ENCODE measurements around the gene AGO3. TPM values are rescaled to one million over a fixed set of nuclear protein-coding genes. Genes with fewer than 3 reads are reported as not detected.

The AGO3 gene
- total RNA-seq, 2 donors from 2014 or later: 19.4 to 32.7 TPM

- no peaks in the 10 kb centered on the region for H3K27me3 ChIP-seq (replicated peaks; ENCODE audit: insufficient read depth)
- no peak overlapping the region for H3K4me3 ChIP-seq
- 54% methylated on average over 2 of the region's 2 CpGs for WGBS
- no peak for DNase-seq (ENCODE audit: low spot score)
- intact Hi-C loops (cut with DNase I): no loop called here
- no peaks in the 10 kb centered on the region for H3K36me3 ChIP-seq
- no peaks in the 10 kb centered on the region for H3K9me3 ChIP-seq
- H3K4me1 ChIP-seq (replicated peaks): no peaks in the 10 kb centered on the region
- no peak overlapping the region for H3K27ac ChIP-seq
- TF ChIP-seq POLR2AphosphoS5 (IDR thresholded peaks at IDR 0.05) (no peak), CTCF (IDR thresholded peaks at IDR 0.05) (no peak), POLR2A (IDR thresholded peaks at IDR 0.05) (no peak)
Observed at GRCh38 chr1:35935442-35936388, 4.8 kb downstream of the AGO3 start.

GRCh38 chr1:35936838-35937237 is 5.9 kb downstream of the AGO3 start:
- TF ChIP-seq POLR2A (IDR thresholded peaks at IDR 0.05) (no peak), CTCF (IDR thresholded peaks at IDR 0.05) (no peak), POLR2AphosphoS5 (IDR thresholded peaks at IDR 0.05) (no peak)
- Histone ChIP-seq H3K9me3 (no peaks in the 10 kb centered on the region), H3K4me1 (replicated peaks) (no peaks in the 10 kb centered on the region), H3K27me3 (replicated peaks; ENCODE audit: insufficient read depth) (no peaks in the 10 kb centered on the region), H3K27ac (no peak overlapping the region), H3K36me3 (no peaks in the 10 kb centered on the region), H3K4me3 (no peak overlapping the region)
- WGBS: 100% methylated on average over 3 of the region's 3 CpGs
- intact Hi-C loops (cut with DNase I): no loop called here
- DNase-seq (ENCODE audit: low spot score): no peak

GRCh38 chr1:35939484-35939883 is 8.6 kb downstream of the AGO3 start:
- H3K27ac ChIP-seq: no peak overlapping the region
- no peaks in the 10 kb centered on the region for H3K4me1 ChIP-seq (replicated peaks)
- no peak overlapping the region for H3K4me3 ChIP-seq
- no peaks in the 10 kb centered on the region for H3K36me3 ChIP-seq
- H3K9me3 ChIP-seq: no peaks in the 10 kb centered on the region
- intact Hi-C loops (cut with DNase I): no loop called here
- no peak for DNase-seq (ENCODE audit: low spot score)
- TF ChIP-seq CTCF (IDR thresholded peaks at IDR 0.05) (no peak), POLR2A (IDR thresholded peaks at IDR 0.05) (no peak), POLR2AphosphoS5 (IDR thresholded peaks at IDR 0.05) (no peak)
- H3K27me3 ChIP-seq (replicated peaks; ENCODE audit: insufficient read depth): no peaks in the 10 kb centered on the region
- WGBS: 99% methylated on average over 3 of the region's 3 CpGs

- WGBS: 48% methylated on average over 2 of the region's 2 CpGs
- no peak overlapping the region for H3K27ac ChIP-seq
- intact Hi-C loops (cut with DNase I): no loop called here
Observed at GRCh38 chr1:35945327-35945726, 14.4 kb downstream of the AGO3 start.

More at GRCh38 chr1:35945327-35945726, 14.4 kb downstream of the AGO3 start:
- Histone ChIP-seq H3K4me1 (replicated peaks) (no peaks in the 10 kb centered on the region), H3K36me3 (no peaks in the 10 kb centered on the region), H3K4me3 (no peak overlapping the region), H3K9me3 (no peaks in the 10 kb centered on the region), H3K27me3 (replicated peaks; ENCODE audit: insufficient read depth) (no peaks in the 10 kb centered on the region)
- no peak for TF ChIP-seq POLR2AphosphoS5 (IDR thresholded peaks at IDR 0.05)
- no peak for TF ChIP-seq POLR2A (IDR thresholded peaks at IDR 0.05)
- TF ChIP-seq CTCF (IDR thresholded peaks at IDR 0.05): no peak
- DNase-seq (ENCODE audit: low spot score): no peak
